Ishikawa (cell line): ENCODE measurements around the gene TOPAZ1.

ENCODE experiments used
- CREB1 ChIP-seq: IDR thresholded peaks from 2 replicates; pipeline ENCODE4 v1.6.1; 2012; ENCODE audit warnings: low read depth
- EP300 ChIP-seq: IDR thresholded peaks from 2 replicates; pipeline ENCODE4 v1.6.1; 2012; ENCODE audit warnings: borderline replicate concordance
- FOXM1 ChIP-seq: IDR thresholded peaks from 2 replicates; pipeline ENCODE4 v1.6.1; 2012; ENCODE audit warnings: low read depth, borderline replicate concordance
- MAX ChIP-seq: IDR thresholded peaks from 2 replicates; pipeline ENCODE4 v1.6.1; 2012
- RAD21 ChIP-seq: IDR thresholded peaks from 2 replicates; pipeline ENCODE4 v1.6.1; 2012; ENCODE audit warnings: low read depth
- TAF1 ChIP-seq: IDR thresholded peaks from 2 replicates; pipeline ENCODE4 v1.6.1; 2012; ENCODE audit warnings: low read depth, mild to moderate bottlenecking
- TCF12 ChIP-seq: IDR thresholded peaks from 2 replicates; pipeline ENCODE4 v1.6.1; 2012; ENCODE audit warnings: low read depth
- USF1 ChIP-seq: IDR thresholded peaks from 2 replicates; pipeline ENCODE4 v1.6.1; 2012
- TF ChIP-seq, protein P1 (sequence below): IDR thresholded peaks from 2 replicates; pipeline ENCODE4 v1.6.1; 2012; ENCODE audit warnings: low read depth, mild to moderate bottlenecking

- TF ChIP-seq MAX (no peak), EP300 (no peak), FOXM1 (no peak), USF1 (no peak), TCF12 (no peak), RAD21 (no peak), TAF1 (no peak), CREB1 (no peak)
- TF ChIP-seq, protein P1, sequence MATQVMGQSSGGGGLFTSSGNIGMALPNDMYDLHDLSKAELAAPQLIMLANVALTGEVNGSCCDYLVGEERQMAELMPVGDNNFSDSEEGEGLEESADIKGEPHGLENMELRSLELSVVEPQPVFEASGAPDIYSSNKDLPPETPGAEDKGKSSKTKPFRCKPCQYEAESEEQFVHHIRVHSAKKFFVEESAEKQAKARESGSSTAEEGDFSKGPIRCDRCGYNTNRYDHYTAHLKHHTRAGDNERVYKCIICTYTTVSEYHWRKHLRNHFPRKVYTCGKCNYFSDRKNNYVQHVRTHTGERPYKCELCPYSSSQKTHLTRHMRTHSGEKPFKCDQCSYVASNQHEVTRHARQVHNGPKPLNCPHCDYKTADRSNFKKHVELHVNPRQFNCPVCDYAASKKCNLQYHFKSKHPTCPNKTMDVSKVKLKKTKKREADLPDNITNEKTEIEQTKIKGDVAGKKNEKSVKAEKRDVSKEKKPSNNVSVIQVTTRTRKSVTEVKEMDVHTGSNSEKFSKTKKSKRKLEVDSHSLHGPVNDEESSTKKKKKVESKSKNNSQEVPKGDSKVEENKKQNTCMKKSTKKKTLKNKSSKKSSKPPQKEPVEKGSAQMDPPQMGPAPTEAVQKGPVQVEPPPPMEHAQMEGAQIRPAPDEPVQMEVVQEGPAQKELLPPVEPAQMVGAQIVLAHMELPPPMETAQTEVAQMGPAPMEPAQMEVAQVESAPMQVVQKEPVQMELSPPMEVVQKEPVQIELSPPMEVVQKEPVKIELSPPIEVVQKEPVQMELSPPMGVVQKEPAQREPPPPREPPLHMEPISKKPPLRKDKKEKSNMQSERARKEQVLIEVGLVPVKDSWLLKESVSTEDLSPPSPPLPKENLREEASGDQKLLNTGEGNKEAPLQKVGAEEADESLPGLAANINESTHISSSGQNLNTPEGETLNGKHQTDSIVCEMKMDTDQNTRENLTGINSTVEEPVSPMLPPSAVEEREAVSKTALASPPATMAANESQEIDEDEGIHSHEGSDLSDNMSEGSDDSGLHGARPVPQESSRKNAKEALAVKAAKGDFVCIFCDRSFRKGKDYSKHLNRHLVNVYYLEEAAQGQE: no peak
Observed at GRCh38 chr3:44265815-44266214, 24.1 kb downstream of the TOPAZ1 start.
